Right lung (tissue), 5 donors: Measurements from ENCODE around the gene PPP1CC. TPM values are rescaled to one million over a fixed set of nuclear protein-coding genes. Genes with fewer than 3 reads are reported as not detected.
"Not testable (repeated sequence)": the region's sequence is repeated elsewhere in the genome, so short reads cannot be mapped to it uniquely, and the experiment has no call there.

Experiments
- DNase-seq, 2 donors: peaks; one replicate each; pipeline ENCODE4 v3.0.0-alpha.2; 2013
- polyA plus RNA-seq, 5 donors: library from polyadenylated mRNA; unstranded; fragments of 120-200 nt; gene quantifications; one replicate each; pipeline versions ENCODE4 v1.2.1 to v1.2.3, GENCODE V29; 2013; ENCODE audit warnings: inconsistent platforms in 1 of 5, low replicate concordance in 1 of 5; ENCODE audit not compliant: insufficient read length in 5 of 5, insufficient read depth in 1 of 5

PPP1CC gene
- polyA plus RNA-seq, 5 donors = 157 to 214 (median 204) TPM

GRCh38 chr12:110731479-110731878 is 11.2 kb downstream of the PPP1CC start:
- no peak for DNase-seq

GRCh38 chr12:110728628-110729027 is 14.1 kb downstream of the PPP1CC start:
- no peak for DNase-seq

GRCh38 chr12:110726708-110727369 is 15.9 kb downstream of the PPP1CC start:
- DNase-seq = no peak

- no peak for DNase-seq
These were observed 16.7 kb downstream of the PPP1CC start for GRCh38 chr12:110726028-110726427.

GRCh38 chr12:110725267-110725666 is 17.4 kb downstream of the PPP1CC start:
- DNase-seq = no peak

- not testable (repeated sequence) for DNase-seq
These were observed 19.8 kb downstream of the PPP1CC start for GRCh38 chr12:110722892-110723291.

GRCh38 chr12:110721570-110721969 is 21.1 kb downstream of the PPP1CC start:
- DNase-seq = no peak

- no peak for DNase-seq
These were observed 22.2 kb downstream of the PPP1CC start for GRCh38 chr12:110720516-110720915.

GRCh38 chr12:110718222-110718908 is 24.3 kb downstream of the PPP1CC start:
- DNase-seq = no peak

- no peak for DNase-seq
These were observed 25.7 kb downstream of the PPP1CC start for GRCh38 chr12:110717037-110717436.

- no peak for DNase-seq
These were observed 33.8 kb downstream of the PPP1CC start for GRCh38 chr12:110708917-110709316.

GRCh38 chr12:110705309-110705708 is 37.4 kb downstream of the PPP1CC start:
- DNase-seq = no peak

GRCh38 chr12:110704750-110705149 is 37.9 kb downstream of the PPP1CC start:
- DNase-seq = no peak

- DNase-seq = no peak
These were observed 38.5 kb downstream of the PPP1CC start for GRCh38 chr12:110704231-110704630.

- DNase-seq = no peak
These were observed 40.6 kb downstream of the PPP1CC start for GRCh38 chr12:110702081-110702480.

- peak in 1 of 2 donors; percentile 22 for DNase-seq
These were observed 42.9 kb downstream of the PPP1CC start for GRCh38 chr12:110699591-110700445.

GRCh38 chr12:110698171-110698902 is 44.4 kb downstream of the PPP1CC start:
- peak in 1 of 2 donors; percentile 34 for DNase-seq

- DNase-seq = no peak
These were observed 45.5 kb downstream of the PPP1CC start for GRCh38 chr12:110697236-110697635.

- DNase-seq = no peak
These were observed 46.4 kb downstream of the PPP1CC start for GRCh38 chr12:110696283-110696682.

- no peak for DNase-seq
These were observed 48.3 kb downstream of the PPP1CC start for GRCh38 chr12:110694330-110694901.

GRCh38 chr12:110693731-110694130 is 49.0 kb downstream of the PPP1CC start:
- DNase-seq = peak in 1 of 2 donors; percentile 54

- DNase-seq = no peak
These were observed 52.6 kb downstream of the PPP1CC start for GRCh38 chr12:110690127-110690430.
